ENCODE data around the gene HOGA1.

HOGA1 gene

DNA sequence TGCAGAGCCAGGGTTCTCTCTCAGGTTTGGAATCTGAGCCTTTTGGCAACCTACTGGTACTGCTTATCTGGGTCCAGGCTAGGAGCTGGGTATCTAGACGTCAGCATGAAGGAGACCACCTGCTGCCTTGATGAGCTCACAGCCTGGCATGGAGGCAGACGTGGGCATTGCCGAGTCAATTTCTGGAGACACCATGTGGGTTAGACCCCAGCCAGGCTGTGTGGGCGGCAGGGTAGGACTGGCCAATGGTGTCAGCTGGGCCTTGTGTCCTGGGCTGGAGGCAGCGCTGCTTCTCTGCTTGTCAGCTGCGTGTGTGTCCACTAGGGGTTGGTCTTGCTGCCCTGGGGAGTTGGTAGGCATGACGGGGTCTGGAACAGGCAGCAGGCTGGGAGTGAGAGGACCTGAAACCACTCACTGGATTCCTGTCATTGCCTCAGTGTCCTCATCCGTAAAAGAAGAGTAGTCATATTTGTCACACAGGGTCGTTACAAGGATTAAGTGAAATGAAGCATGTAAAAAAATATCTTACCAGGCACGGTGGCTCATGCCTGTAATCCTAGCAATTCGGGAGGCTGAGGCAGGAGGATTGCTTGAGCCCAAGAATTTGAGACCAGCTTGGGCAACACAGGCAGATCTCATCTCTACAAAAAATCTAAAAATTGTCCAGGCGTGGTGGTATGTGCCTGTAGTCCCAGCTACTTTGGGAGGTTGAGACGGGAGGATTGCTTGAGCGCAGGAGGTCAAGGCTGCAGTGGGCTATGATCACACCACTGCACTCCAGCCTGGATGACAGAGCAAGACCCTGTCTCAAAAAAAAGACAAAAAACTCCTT lies 43.3 kb upstream of the HOGA1 start:
- Histone ChIP-seq H3K9ac (ENCODE audit: low read length) (no peak overlapping the region), H3K36me3 (replicated peaks; ENCODE audit: insufficient read depth, low read length) (no peaks in the 10 kb centered on the region), H3K4me3 (ENCODE audit: low read length) (no peak overlapping the region), H3K79me2 (ENCODE audit: low read length) (no peaks in the 10 kb centered on the region), H3K27ac (ENCODE audit: low read length) (no peak overlapping the region), H3F3A (ENCODE audit: insufficient read depth, low read length) (no peaks in the 10 kb centered on the region), H2AFZ (ENCODE audit: low read length) (no peak overlapping the region), H3K9me2 (replicated peaks; ENCODE audit: insufficient read depth, low read length) (no peaks in the 10 kb centered on the region), H3K4me2 (ENCODE audit: low read depth, low read length) (no peak overlapping the region), H4K20me1 (ENCODE audit: insufficient read depth, low read length) (no peaks in the 10 kb centered on the region), H3K9me3 (replicated peaks; ENCODE audit: insufficient read depth, low read length) (no peaks in the 10 kb centered on the region), H3K4me1 (ENCODE audit: low read length) (no peaks in the 10 kb centered on the region), H3K27me3 (replicated peaks; ENCODE audit: insufficient read depth, low read length) (no peaks in the 10 kb centered on the region)
- DNase-seq = no peak
- TF ChIP-seq, protein P1, sequence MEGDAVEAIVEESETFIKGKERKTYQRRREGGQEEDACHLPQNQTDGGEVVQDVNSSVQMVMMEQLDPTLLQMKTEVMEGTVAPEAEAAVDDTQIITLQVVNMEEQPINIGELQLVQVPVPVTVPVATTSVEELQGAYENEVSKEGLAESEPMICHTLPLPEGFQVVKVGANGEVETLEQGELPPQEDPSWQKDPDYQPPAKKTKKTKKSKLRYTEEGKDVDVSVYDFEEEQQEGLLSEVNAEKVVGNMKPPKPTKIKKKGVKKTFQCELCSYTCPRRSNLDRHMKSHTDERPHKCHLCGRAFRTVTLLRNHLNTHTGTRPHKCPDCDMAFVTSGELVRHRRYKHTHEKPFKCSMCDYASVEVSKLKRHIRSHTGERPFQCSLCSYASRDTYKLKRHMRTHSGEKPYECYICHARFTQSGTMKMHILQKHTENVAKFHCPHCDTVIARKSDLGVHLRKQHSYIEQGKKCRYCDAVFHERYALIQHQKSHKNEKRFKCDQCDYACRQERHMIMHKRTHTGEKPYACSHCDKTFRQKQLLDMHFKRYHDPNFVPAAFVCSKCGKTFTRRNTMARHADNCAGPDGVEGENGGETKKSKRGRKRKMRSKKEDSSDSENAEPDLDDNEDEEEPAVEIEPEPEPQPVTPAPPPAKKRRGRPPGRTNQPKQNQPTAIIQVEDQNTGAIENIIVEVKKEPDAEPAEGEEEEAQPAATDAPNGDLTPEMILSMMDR (IDR thresholded peaks at IDR 0.05; ENCODE audit: low read length) = no peak
- TF ChIP-seq EZH2phosphoT487 (IDR thresholded peaks at IDR 0.05; ENCODE audit: low read length) (no peak), EZH2 (optimal IDR thresholded peaks at IDR 0.05; ENCODE audit: low read depth, low read length) (no peak)

DNA sequence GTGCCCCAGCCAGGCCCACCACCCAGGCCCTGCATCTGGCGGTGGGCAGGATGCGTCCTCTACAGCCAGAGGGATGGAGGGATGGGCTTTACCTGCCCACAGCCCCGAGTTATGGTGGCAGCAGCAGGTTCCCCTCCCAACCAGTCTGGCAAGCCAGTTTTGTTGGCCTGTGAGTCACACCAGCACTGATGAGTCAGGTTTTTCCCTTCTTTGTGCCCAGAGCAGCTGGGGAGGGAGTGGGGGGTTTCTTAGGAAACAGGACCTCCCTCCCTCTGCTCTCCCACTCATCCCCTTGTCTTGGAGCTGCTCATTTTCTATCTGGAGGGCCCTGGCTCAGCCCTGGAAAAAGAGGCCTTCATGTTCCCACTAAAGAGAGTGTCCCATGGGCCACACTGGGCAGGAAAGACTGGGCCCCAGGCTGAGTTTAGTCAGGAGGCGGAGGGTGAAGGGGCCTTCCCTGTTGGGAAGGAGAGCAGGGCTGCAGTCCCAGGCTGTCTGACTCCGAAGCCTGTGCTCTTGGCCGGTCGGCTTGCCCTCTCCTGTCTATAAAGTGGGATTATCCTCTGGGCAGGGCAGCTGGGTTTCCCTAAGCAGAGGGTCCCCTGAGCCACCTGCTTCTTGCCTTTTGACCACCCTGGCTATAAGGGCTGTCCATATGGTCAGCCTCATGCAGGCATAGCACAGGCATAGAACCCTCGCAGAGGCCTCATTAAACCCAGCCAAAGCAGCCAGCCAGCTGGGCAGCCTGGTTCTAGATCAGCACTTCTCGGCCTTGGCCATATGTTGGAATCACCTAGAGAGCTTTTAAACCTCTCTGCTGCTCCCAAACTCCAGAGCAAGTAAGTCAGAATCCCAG lies 41.8 kb upstream of the HOGA1 start:
- TF ChIP-seq, protein P1 (IDR thresholded peaks at IDR 0.05; ENCODE audit: low read length) = no peak
- TF ChIP-seq EZH2phosphoT487 (IDR thresholded peaks at IDR 0.05; ENCODE audit: low read length) (no peak), EZH2 (optimal IDR thresholded peaks at IDR 0.05; ENCODE audit: low read depth, low read length) (no peak)
- Histone ChIP-seq H3K9ac (ENCODE audit: low read length) (no peak overlapping the region), H3K4me1 (ENCODE audit: low read length) (no peaks in the 10 kb centered on the region), H4K20me1 (ENCODE audit: insufficient read depth, low read length) (no peaks in the 10 kb centered on the region), H3K4me3 (ENCODE audit: low read length) (no peak overlapping the region), H3K4me2 (ENCODE audit: low read depth, low read length) (no peak overlapping the region), H3K9me3 (replicated peaks; ENCODE audit: insufficient read depth, low read length) (no peaks in the 10 kb centered on the region), H2AFZ (ENCODE audit: low read length) (no peak overlapping the region), H3F3A (ENCODE audit: insufficient read depth, low read length) (no peaks in the 10 kb centered on the region), H3K27me3 (replicated peaks; ENCODE audit: insufficient read depth, low read length) (no peaks in the 10 kb centered on the region), H3K27ac (ENCODE audit: low read length) (no peak overlapping the region), H3K9me2 (replicated peaks; ENCODE audit: insufficient read depth, low read length) (no peaks in the 10 kb centered on the region), H3K36me3 (replicated peaks; ENCODE audit: insufficient read depth, low read length) (no peaks in the 10 kb centered on the region), H3K79me2 (ENCODE audit: low read length) (no peaks in the 10 kb centered on the region)
- no peak for DNase-seq

DNA sequence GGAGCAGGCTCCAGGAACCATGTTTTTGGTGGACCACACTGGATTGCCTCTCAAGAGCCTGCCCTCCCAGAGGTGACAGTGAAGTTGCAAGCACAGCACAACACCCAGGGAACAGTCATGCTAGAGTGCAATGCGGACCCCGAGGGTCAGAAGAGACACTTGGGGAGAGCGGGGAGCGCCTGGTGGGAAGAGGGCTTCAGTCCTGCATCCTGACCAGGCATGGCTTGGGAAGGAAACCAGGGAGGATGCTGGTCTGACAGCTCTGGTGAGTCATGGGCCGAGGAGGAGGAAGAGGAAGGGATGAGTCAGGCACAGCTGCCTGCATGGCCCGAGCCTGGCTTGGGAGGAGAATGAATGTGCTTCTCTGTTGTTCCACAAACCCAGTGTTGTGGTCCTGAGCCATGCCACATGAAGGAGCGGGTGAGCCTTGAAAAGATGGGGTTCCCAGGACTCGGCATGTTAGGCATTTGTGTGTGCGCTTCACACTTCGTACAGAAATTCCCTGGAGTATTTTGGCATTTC lies 41.1 kb upstream of the HOGA1 start:
- H2AFZ ChIP-seq (ENCODE audit: low read length) = no peak overlapping the region
- no peaks in the 10 kb centered on the region for H3F3A ChIP-seq (ENCODE audit: insufficient read depth, low read length)
- no peaks in the 10 kb centered on the region for H3K9me2 ChIP-seq (replicated peaks; ENCODE audit: insufficient read depth, low read length)
- no peaks in the 10 kb centered on the region for H3K36me3 ChIP-seq (replicated peaks; ENCODE audit: insufficient read depth, low read length)
- no peak overlapping the region for H3K9ac ChIP-seq (ENCODE audit: low read length)
- H3K27me3 ChIP-seq (replicated peaks; ENCODE audit: insufficient read depth, low read length) = no peaks in the 10 kb centered on the region
- H3K4me1 ChIP-seq (ENCODE audit: low read length) = no peaks in the 10 kb centered on the region
- no peak overlapping the region for H3K4me2 ChIP-seq (ENCODE audit: low read depth, low read length)
- no peak overlapping the region for H3K27ac ChIP-seq (ENCODE audit: low read length)
- H4K20me1 ChIP-seq (ENCODE audit: insufficient read depth, low read length) = no peaks in the 10 kb centered on the region
- H3K9me3 ChIP-seq (replicated peaks; ENCODE audit: insufficient read depth, low read length) = no peaks in the 10 kb centered on the region
- no peak for DNase-seq
- H3K79me2 ChIP-seq (ENCODE audit: low read length) = no peaks in the 10 kb centered on the region
- H3K4me3 ChIP-seq (ENCODE audit: low read length) = no peak overlapping the region
- no peak for TF ChIP-seq EZH2phosphoT487 (IDR thresholded peaks at IDR 0.05; ENCODE audit: low read length)
- TF ChIP-seq, protein P1 (IDR thresholded peaks at IDR 0.05; ENCODE audit: low read length) = no peak
- TF ChIP-seq EZH2 (optimal IDR thresholded peaks at IDR 0.05; ENCODE audit: low read depth, low read length) = no peak
